Endothelial cell of umbilical vein (primary cell): ENCODE results near the gene TOR4A. TPM values are rescaled to one million over a fixed set of nuclear protein-coding genes. Genes with fewer than 3 reads are reported as not detected.
A peak's percentile ranks its signal among the peaks of the same experiment; 100 is the strongest.

ENCODE experiments used
- BruUV-seq: library from RNA; stranded (reverse); fragments of 400-500 nt; replicated peaks from 2 replicates; lab custom pipeline; 2021; lab: Mats Ljungman, UMichigan
- CTCF ChIA-PET: fragments of 300-600, 350-600 bp; sonication (Branson Sonifier 250); formaldehyde crosslinking; loops from one replicate; lab custom pipeline; 2021; ENCODE audit warnings: antibody characterized with exemption, inconsistent platforms; lab: Charles Lee
- POLR2A ChIA-PET: fragments of 300-600, 350-600 bp; sonication (Branson Sonifier 250); formaldehyde crosslinking; loops from one replicate; lab custom pipeline; 2021; ENCODE audit warnings: antibody characterized with exemption, inconsistent platforms; lab: Charles Lee
- DNase-seq: peaks from one replicate; pipeline ENCODE4 v3.0.0-alpha.2; 2011; ENCODE audit warnings: low read depth, low spot score
- FAIRE-seq: peaks from 2 replicates; lab custom pipeline; 2011; peaks lifted over from hg19 to GRCh38; lab: Jason Lieb, UNC
- H2AFZ ChIP-seq: 2 replicates; pipeline ENCODE4 v1.6.0; 2012; ENCODE audit warnings: low read depth, low read length, control low read depth, inconsistent platforms
- H3K27ac ChIP-seq: 2 replicates; pipeline ENCODE4 v1.5.1; 2011; ENCODE audit warnings: low read depth, mild to moderate bottlenecking, control low read depth, low read length, moderate library complexity; ENCODE audit not compliant: insufficient read depth
- H3K27me3 ChIP-seq, 2 experiments: 2 replicates each; pipeline versions ENCODE4 v1.6.0 to v1.6.1; 2011; ENCODE audit warnings: low read length in 2 of 2, mixed read lengths in 1 of 2; ENCODE audit not compliant: control insufficient read depth in 2 of 2, insufficient read depth in 2 of 2
- H3K36me3 ChIP-seq, 2 experiments: 2 replicates in 1 of 2; 3 replicates in 1 of 2; pipeline ENCODE4 v1.5.1; 2011; ENCODE audit warnings: low read length in 2 of 2, mild to moderate bottlenecking in 1 of 2, moderate library complexity in 1 of 2; ENCODE audit not compliant: control insufficient read depth in 2 of 2, insufficient read depth in 2 of 2; ENCODE audit errors: extremely low read depth in 1 of 2
- H3K4me1 ChIP-seq: 3 replicates; pipeline ENCODE4 v1.5.1; 2011; ENCODE audit warnings: mild to moderate bottlenecking, low read length; ENCODE audit not compliant: control insufficient read depth, insufficient read depth; ENCODE audit errors: extremely low read depth
- H3K4me2 ChIP-seq: 2 replicates; pipeline ENCODE4 v1.6.1; 2011; ENCODE audit warnings: low read length, control low read depth, mixed read lengths; ENCODE audit not compliant: insufficient read depth
- H3K4me3 ChIP-seq, 3 experiments: fragments of 200-600 bp in 1 of 3; sonication (generic), shearing (Covaris generic) in 1 of 3; replicated peaks in 1 of 3; 2 replicates each; pipeline ENCODE4 v1.5.1; 2011 to 2016; ENCODE audit warnings: control low read depth in 3 of 3, low read length in 3 of 3, mild to moderate bottlenecking in 2 of 3, inconsistent platforms in 1 of 3, low read depth in 1 of 3, moderate library complexity in 1 of 3; ENCODE audit not compliant: insufficient read depth in 1 of 3
- H3K79me2 ChIP-seq: 2 replicates; pipeline ENCODE4 v1.6.0; 2012; ENCODE audit warnings: low read length, inconsistent platforms; ENCODE audit not compliant: control insufficient read depth, insufficient read depth
- H3K9ac ChIP-seq: replicated peaks from 2 replicates; pipeline ENCODE3; 2011; ENCODE audit warnings: low read length, control low read depth; ENCODE audit not compliant: insufficient read depth; ENCODE audit errors: extremely low read depth
- H3K9me1 ChIP-seq: replicated peaks from 3 replicates; pipeline ENCODE4 v1.6.0; 2011; ENCODE audit warnings: mild to moderate bottlenecking, low read length; ENCODE audit not compliant: control insufficient read depth, insufficient read depth; ENCODE audit errors: extremely low read depth
- H3K9me3 ChIP-seq: replicated peaks from 2 replicates; pipeline ENCODE4 v1.5.1; 2012; ENCODE audit warnings: low read length, inconsistent platforms; ENCODE audit not compliant: control insufficient read depth, insufficient read depth
- H4K20me1 ChIP-seq: replicated peaks from 2 replicates; pipeline ENCODE3; 2011; ENCODE audit warnings: mild to moderate bottlenecking, low read length; ENCODE audit not compliant: control insufficient read depth, insufficient read depth; ENCODE audit errors: extremely low read depth
- POLR2AphosphoS5 ChIP-seq: IDR thresholded peaks from 2 replicates; pipeline ENCODE4 v1.6.1; 2012; ENCODE audit warnings: low read depth, mild to moderate bottlenecking, control low read depth, low read length, moderate library complexity; ENCODE audit not compliant: insufficient read depth
- dilution Hi-C: fragments of 300-500 bp; cut with MboI; formaldehyde crosslinking; loops from one replicate; pipeline ENCODE4 v1.15.0; 2019; ENCODE audit warnings: low sequenced_read_pairs; ENCODE audit not compliant: extremely low pct_ligation_motif_present
- intact Hi-C: fragments of 100-400 bp; cut with micrococcal nuclease; formaldehyde crosslinking; loops from one replicate; pipeline ENCODE4 v1.10.0; 2022
- polyA plus RNA-seq, 4 experiments: library from polyadenylated mRNA; depleted of rRNA in 3 of 4; stranded (reverse) in 3 of 4; unstranded in 1 of 4; fragments of >200 nt; gene quantifications; 2 replicates each; pipeline versions ENCODE4 v1.2.1 to v1.2.3, GENCODE V29; 2011 to 2012; ENCODE audit warnings: missing spikeins in 1 of 4
- total RNA-seq: library from RNA; stranded (reverse); gene quantifications from 2 replicates; pipeline ENCODE4 v1.2.3, GENCODE V29; 2021
- TF ChIP-seq, protein P1 (sequence below), 2 donors: IDR thresholded peaks; 1 replicate in 1 of 2; 2 replicates in 1 of 2; pipeline ENCODE4 v1.5.1; 2011; ENCODE audit warnings: low read length in 2 of 2, mild to moderate bottlenecking in 2 of 2, moderate library complexity in 2 of 2, control low read depth in 1 of 2, inconsistent platforms in 1 of 2, low read depth in 1 of 2; ENCODE audit not compliant: insufficient read depth in 1 of 2; ENCODE audit errors: extremely low read depth in 1 of 2

The TOR4A gene
- total and polyA plus RNA-seq, 2 donors (not counting 3 experiments of a cell fraction or from before 2014, with no cell fraction given), result 32.4 to 48.0 TPM

DNA sequence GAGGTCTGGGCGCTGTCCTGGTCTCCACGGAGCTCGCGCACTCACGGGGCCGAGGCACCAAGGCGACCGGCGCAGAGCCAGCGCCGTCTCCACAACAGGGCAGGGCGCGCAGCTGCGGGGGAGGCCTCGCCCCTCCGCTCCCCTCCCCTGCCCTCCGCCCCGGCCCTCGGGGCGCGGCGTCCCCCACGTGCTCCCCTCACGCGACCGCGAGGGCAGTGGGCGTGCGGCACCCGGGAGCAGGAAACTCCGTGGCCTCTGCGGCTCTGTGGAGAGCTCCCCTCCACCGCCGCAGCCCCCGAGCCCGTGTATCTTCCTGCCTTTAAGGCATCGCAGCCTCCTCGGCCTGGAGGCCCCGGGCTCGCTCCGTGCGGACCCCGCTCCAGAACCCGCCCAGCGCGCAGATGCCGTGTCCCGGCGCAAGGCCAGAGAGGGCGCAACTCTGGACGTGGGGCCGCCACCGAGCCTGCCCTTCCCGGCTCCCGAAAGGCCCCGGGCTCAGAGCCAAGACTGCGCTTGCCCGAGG lies 37.1 kb upstream of the TOR4A start:
- Histone ChIP-seq H3K9me1 (no peaks in the 10 kb centered on the region), H3K36me3 (peaks cover 6 to 16% of the 10 kb centered on the region in 2 experiments), H3K4me2 (peak overlapping the region; percentile 71), H3K79me2 (peaks cover 25% of the 10 kb centered on the region), H3K4me1 (peaks cover 13% of the 10 kb centered on the region), H4K20me1 (no peaks in the 10 kb centered on the region), H3K9me3 (no peaks in the 10 kb centered on the region), H3K27ac (peak overlapping the region; percentile 71), H3K4me3 (peak overlapping the region; percentile 51 to 76 (median 65)), H3K9ac (peak overlapping the region; percentile 62), H3K27me3 (no peaks in the 10 kb centered on the region), H2AFZ (peak overlapping the region; percentile 57)
- DNase-seq (peak; percentile 75), FAIRE-seq (no peak)
- POLR2A ChIA-PET, result interaction anchor here (0.5 to 5.0 kb wide), 27 partner anchors 9 to 430 kb away, joined by 3 to 66 read pairs (median 5); partner anchors contain the start of genes ANAPC2, MAN1B1, NELFB and PAXX
- BruUV-seq, result no TSS peak
- dilution Hi-C loops (no loop called here), intact Hi-C loops (loop anchor here (1.0 to 2.0 kb wide), 2 partner anchors 15 to 40 kb away; partner anchors contain the start of genes NELFB and TPRN)
- TF ChIP-seq POLR2AphosphoS5, result no peak
- TF ChIP-seq, protein P1, sequence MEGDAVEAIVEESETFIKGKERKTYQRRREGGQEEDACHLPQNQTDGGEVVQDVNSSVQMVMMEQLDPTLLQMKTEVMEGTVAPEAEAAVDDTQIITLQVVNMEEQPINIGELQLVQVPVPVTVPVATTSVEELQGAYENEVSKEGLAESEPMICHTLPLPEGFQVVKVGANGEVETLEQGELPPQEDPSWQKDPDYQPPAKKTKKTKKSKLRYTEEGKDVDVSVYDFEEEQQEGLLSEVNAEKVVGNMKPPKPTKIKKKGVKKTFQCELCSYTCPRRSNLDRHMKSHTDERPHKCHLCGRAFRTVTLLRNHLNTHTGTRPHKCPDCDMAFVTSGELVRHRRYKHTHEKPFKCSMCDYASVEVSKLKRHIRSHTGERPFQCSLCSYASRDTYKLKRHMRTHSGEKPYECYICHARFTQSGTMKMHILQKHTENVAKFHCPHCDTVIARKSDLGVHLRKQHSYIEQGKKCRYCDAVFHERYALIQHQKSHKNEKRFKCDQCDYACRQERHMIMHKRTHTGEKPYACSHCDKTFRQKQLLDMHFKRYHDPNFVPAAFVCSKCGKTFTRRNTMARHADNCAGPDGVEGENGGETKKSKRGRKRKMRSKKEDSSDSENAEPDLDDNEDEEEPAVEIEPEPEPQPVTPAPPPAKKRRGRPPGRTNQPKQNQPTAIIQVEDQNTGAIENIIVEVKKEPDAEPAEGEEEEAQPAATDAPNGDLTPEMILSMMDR (IDR thresholded peaks at IDR 0.05; ENCODE audit: extremely low read depth in 1 of 2, insufficient read depth in 1 of 2, low read depth in 1 of 2, low read length in 2 of 2), result peak in 1 of 2 donors; percentile 12
- CTCF ChIA-PET, result interaction anchor here (1.0 to 2.1 kb wide), 8 partner anchors 13 to 194 kb away, joined by 3 to 7 read pairs (median 4); partner anchors contain the start of genes DPP7, NELFB, NRARP and RNF224
